Dendritic cell treated with granulocyte-macrophage colony-stimulating factor and Interleukin-4, amounts not matched to agents 40 ng/mL and 50 ng/mL, for 4 days (primary cell): Measurements from ENCODE around the gene FBLN2.

Experiments used
- H3K27ac Mint-ChIP-seq: one replicate; pipeline ENCODE4 v1.8.0; 2022; ENCODE audit warnings: mild to moderate bottlenecking, mixed read lengths
- H3K27me3 Mint-ChIP-seq: one replicate; pipeline ENCODE4 v1.8.0; 2022; ENCODE audit warnings: mild to moderate bottlenecking, mixed read lengths
- H3K36me3 Mint-ChIP-seq: one replicate; pipeline ENCODE4 v1.8.0; 2022; ENCODE audit warnings: low read depth, mixed read lengths
- H3K4me1 Mint-ChIP-seq: one replicate; pipeline ENCODE4 v1.8.0; 2022; ENCODE audit warnings: low read depth, mixed read lengths
- H3K4me3 Mint-ChIP-seq: one replicate; pipeline ENCODE4 v1.8.0; 2022; ENCODE audit warnings: mild to moderate bottlenecking, moderate library complexity, mixed read lengths
- H3K9me3 Mint-ChIP-seq: one replicate; pipeline ENCODE4 v1.8.0; 2022; ENCODE audit warnings: mixed read lengths
- intact Hi-C: fragments of 100-400 bp; cut with micrococcal nuclease; formaldehyde crosslinking; loops from one replicate; pipeline ENCODE4 v1.15.0; 2022

FBLN2 gene

GRCh38 chr3:13650210-13651056 is 101.5 kb downstream of the FBLN2 start:
- Mint-ChIP-seq H3K27me3 (peaks cover 62% of the 10 kb centered on the region), H3K9me3 (no peaks in the 10 kb centered on the region), H3K36me3 (no peaks in the 10 kb centered on the region), H3K4me3 (peak overlapping the region; percentile 1), H3K27ac (no peak overlapping the region), H3K4me1 (peaks cover 21% of the 10 kb centered on the region)
- intact Hi-C loops, result no loop called here

GRCh38 chr3:13651057-13651400 is 102.1 kb downstream of the FBLN2 start:
- intact Hi-C loops, result no loop called here
- H3K4me1 Mint-ChIP-seq, result peaks cover 21% of the 10 kb centered on the region

DNA sequence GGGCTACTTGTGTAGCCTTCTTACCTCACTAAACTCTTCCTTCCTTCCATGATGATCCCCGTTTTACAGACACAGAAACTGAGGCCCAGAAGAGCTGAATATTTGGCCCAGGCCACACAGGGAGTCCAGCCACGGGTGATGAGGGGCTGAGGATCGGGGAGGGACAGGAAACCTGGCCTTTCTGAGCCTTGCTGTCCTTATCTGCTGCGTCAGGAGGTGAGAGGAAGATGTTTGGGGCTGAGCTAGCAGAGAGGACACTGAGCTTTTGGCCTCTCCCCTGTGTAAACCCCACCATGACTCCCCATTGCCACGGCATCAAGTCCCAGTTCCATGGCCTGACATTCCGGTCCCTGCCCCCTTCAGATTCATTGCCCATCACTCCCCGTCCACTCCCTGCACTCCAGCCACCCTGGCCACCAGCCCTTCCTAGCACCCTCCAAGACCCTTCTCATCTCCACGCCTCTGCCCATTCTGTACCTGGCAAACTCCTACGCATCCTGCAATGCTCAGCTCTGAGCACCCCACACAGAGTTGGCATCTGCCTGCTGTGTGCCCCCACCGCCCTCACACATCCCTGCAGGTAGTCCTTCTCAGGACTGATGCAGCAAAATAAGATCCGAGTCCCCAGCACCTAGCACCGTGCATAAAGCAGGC is 103.0 kb downstream of the FBLN2 start:
- Mint-ChIP-seq H3K4me1 (peaks cover 21% of the 10 kb centered on the region), H3K27ac (no peak overlapping the region), H3K36me3 (no peaks in the 10 kb centered on the region), H3K4me3 (no peak overlapping the region), H3K27me3 (peaks cover 71% of the 10 kb centered on the region), H3K9me3 (no peaks in the 10 kb centered on the region)
- intact Hi-C loops, result no loop called here

More at GRCh38 chr3:13651057-13651400, 102.1 kb downstream of the FBLN2 start:
- Mint-ChIP-seq H3K27me3 (peaks cover 66% of the 10 kb centered on the region), H3K4me3 (no peak overlapping the region), H3K9me3 (no peaks in the 10 kb centered on the region), H3K36me3 (no peaks in the 10 kb centered on the region), H3K27ac (no peak overlapping the region)

- intact Hi-C loops, result no loop called here
- Mint-ChIP-seq H3K36me3 (no peaks in the 10 kb centered on the region), H3K4me1 (peaks cover 20% of the 10 kb centered on the region), H3K4me3 (no peak overlapping the region), H3K27me3 (peaks cover 71% of the 10 kb centered on the region), H3K9me3 (no peaks in the 10 kb centered on the region), H3K27ac (no peak overlapping the region)
These were observed 103.8 kb downstream of the FBLN2 start for GRCh38 chr3:13652728-13653127.

DNA sequence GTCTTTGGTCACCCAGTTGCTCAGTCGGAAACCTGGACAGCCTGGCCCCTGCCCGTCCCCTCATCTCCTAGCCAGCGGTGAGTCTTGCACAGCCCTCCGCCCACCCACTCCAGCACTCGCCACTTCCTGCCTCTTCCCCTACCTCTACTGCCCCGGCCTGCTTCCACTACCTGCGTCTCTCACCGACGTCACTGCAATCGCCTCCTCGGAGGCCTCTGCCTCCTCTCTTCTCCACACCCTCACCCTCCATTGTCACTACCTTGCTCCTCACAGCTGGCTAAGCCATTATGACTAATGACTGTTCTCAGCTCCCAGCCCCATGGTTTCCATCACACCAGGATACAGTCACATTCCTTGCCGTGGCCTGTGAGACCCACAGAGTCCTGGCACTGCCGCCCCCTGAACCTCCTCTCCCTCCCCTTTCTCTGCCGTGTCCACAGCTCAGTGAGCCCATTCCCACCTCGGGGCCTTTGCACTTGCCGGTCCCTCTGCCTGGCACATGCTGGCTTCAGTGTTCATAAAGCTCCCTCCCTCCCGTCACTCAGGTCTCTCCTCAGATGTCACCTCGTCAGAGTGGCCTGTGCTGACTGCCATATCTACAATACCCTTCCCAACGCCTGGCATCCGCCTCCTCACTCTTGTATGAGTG is 104.8 kb downstream of the FBLN2 start:
- peaks cover 66% of the 10 kb centered on the region for H3K27me3 Mint-ChIP-seq

DNA sequence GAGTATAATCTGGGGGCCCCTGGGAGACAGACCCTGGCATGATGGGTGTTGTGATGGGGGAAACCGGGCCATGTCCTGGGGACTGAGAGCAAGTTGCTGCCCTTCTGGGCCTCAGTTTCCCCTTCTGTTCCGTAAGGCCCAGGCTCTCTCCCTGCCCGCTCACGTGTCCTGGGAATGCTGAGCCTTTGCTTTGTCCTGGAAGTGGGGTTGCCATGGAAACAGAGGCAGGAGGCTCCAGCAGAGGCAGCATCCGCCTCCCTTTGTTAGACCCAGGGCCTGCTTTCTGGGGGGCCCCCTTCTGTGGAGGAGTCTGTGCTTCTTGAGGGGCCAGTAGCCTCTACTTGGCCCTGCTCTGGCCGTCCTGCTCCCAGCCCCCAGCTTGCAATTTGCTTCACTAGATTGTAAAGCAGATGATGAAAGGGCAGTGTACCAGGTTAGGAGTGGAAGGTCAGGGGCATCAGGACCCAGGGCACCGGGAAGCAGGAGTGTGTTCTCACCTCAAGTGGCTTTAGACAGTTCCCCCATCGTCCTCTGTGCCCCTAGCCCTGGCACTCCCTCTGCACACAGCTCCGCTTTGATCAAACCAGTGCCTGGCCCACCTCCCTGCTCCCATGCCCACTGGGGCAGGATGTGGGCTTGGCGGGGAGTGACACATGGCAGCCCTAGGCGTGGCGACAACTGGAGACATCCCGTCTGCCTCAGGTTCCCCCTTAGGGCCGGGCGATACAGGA is 105.6 kb downstream of the FBLN2 start:
- intact Hi-C loops, result no loop called here
- Mint-ChIP-seq H3K9me3 (no peaks in the 10 kb centered on the region), H3K4me3 (no peak overlapping the region), H3K27me3 (peaks cover 63% of the 10 kb centered on the region), H3K36me3 (no peaks in the 10 kb centered on the region), H3K27ac (no peak overlapping the region), H3K4me1 (peaks cover 11% of the 10 kb centered on the region)

More for the DNA sequence above, 104.8 kb downstream of the FBLN2 start:
- no peaks in the 10 kb centered on the region for H3K9me3 Mint-ChIP-seq
- intact Hi-C loops, result no loop called here
- H3K27ac Mint-ChIP-seq, result no peak overlapping the region
- peaks cover 11% of the 10 kb centered on the region for H3K4me1 Mint-ChIP-seq
- H3K36me3 Mint-ChIP-seq, result no peaks in the 10 kb centered on the region
- H3K4me3 Mint-ChIP-seq, result no peak overlapping the region

DNA sequence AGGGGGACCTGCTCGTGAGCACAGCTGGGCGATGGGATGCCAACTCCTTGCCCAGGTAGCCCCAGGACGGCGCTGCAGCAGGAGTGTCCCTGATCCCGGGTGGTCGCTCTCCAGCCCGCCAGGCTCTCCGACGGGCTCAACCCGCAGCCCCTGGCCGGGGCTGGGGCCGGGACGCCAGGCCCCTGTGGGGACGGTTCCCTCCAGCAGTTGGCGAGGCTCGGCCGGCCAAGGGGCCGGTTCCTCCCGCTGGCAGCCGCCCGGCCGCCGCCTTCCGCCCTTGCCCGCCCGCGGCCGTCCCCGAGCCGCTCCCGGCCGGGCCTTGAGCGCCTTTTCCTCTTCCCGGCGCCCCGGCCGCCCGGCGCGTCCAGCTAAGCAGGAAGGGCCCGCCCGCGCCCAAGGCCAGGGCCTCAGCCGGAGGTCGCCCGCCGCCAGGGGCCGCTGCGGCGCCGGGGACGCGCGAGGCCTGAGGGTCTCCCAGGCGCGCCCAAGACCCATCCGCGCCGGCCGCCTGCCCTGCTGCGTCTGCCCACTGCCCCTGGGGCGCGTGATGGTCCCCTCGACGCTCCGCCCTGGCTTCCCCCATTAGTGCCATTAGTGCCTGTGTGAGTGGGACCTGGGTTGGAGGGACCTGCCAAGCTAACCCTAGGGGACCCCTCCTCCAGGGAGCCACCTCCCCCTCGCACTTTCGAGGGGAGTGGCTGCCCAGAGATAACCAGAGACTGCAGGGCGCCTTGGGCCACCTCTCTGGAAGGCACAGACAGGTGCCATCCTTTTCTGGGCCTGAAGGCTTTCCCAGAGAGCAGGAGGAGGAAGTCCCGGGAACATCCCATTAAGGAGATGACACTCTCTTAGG is 106.4 kb downstream of the FBLN2 start:
- Mint-ChIP-seq H3K4me3 (no peak overlapping the region), H3K27me3 (peaks cover 55% of the 10 kb centered on the region), H3K4me1 (peaks cover 9% of the 10 kb centered on the region), H3K27ac (no peak overlapping the region), H3K36me3 (no peaks in the 10 kb centered on the region), H3K9me3 (no peaks in the 10 kb centered on the region)
- intact Hi-C loops, result no loop called here

- no peak overlapping the region for H3K4me3 Mint-ChIP-seq
- intact Hi-C loops, result no loop called here
- peaks cover 5% of the 10 kb centered on the region for H3K4me1 Mint-ChIP-seq
- H3K36me3 Mint-ChIP-seq, result no peaks in the 10 kb centered on the region
- H3K27ac Mint-ChIP-seq, result no peak overlapping the region
- H3K27me3 Mint-ChIP-seq, result peaks cover 46% of the 10 kb centered on the region
- H3K9me3 Mint-ChIP-seq, result no peaks in the 10 kb centered on the region
These were observed 107.8 kb downstream of the FBLN2 start for GRCh38 chr3:13656584-13657301.

GRCh38 chr3:13657660-13658435 is 108.9 kb downstream of the FBLN2 start:
- Mint-ChIP-seq H3K27ac (no peak overlapping the region), H3K9me3 (no peaks in the 10 kb centered on the region)
- intact Hi-C loops, result no loop called here

DNA sequence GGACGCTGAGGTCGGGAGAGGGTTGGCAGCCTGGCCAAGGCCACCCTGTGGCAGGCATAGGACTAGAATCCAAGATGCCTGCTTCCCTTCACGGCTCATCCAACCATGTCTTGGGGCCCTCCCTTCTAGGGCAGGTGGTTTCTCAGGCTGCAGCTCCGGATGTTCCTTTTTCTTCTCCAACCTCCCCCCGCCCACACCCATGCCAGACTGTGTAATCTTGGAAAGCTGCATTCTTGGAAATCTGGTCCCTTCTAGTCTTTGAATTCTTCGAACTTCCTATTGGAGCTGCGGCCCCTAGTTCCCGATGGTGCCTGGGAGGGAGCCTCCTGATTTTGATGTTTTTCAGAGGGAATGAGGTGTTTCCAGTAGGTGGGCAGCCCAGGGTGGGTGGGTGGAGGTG is 109.8 kb downstream of the FBLN2 start:
- no peak overlapping the region for H3K4me3 Mint-ChIP-seq
- no peak overlapping the region for H3K27ac Mint-ChIP-seq
- intact Hi-C loops, result no loop called here
- H3K9me3 Mint-ChIP-seq, result no peaks in the 10 kb centered on the region
- H3K27me3 Mint-ChIP-seq, result peaks cover 38% of the 10 kb centered on the region
- peaks cover 5% of the 10 kb centered on the region for H3K4me1 Mint-ChIP-seq
- no peaks in the 10 kb centered on the region for H3K36me3 Mint-ChIP-seq

More at GRCh38 chr3:13657660-13658435, 108.9 kb downstream of the FBLN2 start:
- Mint-ChIP-seq H3K36me3 (no peaks in the 10 kb centered on the region), H3K4me3 (no peak overlapping the region), H3K27me3 (peaks cover 42% of the 10 kb centered on the region), H3K4me1 (peaks cover 5% of the 10 kb centered on the region)

- H3K4me3 Mint-ChIP-seq, result no peak overlapping the region
- peaks cover 5% of the 10 kb centered on the region for H3K4me1 Mint-ChIP-seq
- H3K36me3 Mint-ChIP-seq, result no peaks in the 10 kb centered on the region
- intact Hi-C loops, result no loop called here
- H3K27me3 Mint-ChIP-seq, result peaks cover 31% of the 10 kb centered on the region
- no peak overlapping the region for H3K27ac Mint-ChIP-seq
- no peaks in the 10 kb centered on the region for H3K9me3 Mint-ChIP-seq
These were observed 110.5 kb downstream of the FBLN2 start for GRCh38 chr3:13659221-13659969.
